IPS-NIHi11 (cell line): ENCODE measurements around the gene HK3.
"Not testable (repeated sequence)": the region's sequence is repeated elsewhere in the genome, so short reads cannot be mapped to it uniquely, and the experiment has no call there.

Experiments used
- DNase-seq: peaks from one replicate; pipeline ENCODE4 v3.0.0; 2012; ENCODE audit warnings: mixed read lengths, low spot score

HK3 gene

DNA sequence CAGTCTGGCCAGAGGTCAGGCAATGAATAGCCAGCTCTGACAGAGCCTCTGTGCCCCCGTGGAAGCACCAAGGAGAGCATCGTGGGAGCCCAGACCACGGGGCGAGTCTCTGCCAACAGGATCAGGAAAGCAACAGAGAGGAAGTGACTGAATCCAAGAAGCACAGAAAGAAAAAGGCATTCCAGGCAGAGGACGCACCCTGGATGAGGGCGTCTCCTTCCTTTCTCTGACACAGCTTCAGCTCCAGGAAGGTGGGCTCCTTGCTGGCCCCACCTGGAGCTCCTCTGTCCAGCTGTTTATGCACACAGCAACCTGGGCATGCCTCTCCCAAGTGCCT is 16.6 kb downstream of the HK3 start:
- DNase-seq, result no peak

DNA sequence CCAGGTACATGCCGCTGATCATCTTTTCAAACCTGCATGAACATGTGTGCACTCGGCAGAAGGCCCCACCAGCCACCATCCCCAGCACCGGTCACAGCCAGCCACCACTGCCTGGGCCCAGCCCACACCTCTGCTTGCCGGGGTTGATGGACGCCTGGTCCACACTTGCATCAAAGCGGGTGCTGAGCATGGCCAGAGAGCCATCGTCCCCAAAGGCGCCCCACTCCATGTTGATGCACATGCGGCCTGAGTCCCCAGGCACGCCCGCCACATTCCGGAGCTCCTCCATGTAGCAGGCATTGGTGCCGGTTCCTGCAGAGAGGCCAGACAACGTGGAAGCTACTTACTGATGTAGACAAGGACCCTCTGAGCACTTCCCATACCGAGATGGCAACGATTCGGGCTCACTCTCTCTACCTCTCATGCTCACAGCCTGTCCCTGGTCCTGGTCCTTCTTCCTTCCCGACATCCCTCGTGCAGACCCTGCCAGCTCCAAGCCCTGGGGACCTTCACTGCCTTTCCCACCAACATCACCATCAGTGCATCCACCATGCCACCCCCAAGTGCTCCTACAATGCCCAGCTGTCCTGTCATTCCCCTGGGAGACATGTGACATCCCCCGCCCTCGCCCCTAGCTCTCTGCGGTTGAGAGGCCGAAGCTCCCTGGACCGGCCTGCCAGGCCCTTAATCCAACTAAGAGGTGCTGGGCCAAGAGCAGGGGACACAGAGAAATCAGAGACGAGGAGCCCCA is 17.2 kb downstream of the HK3 start:
- no peak for DNase-seq

DNA sequence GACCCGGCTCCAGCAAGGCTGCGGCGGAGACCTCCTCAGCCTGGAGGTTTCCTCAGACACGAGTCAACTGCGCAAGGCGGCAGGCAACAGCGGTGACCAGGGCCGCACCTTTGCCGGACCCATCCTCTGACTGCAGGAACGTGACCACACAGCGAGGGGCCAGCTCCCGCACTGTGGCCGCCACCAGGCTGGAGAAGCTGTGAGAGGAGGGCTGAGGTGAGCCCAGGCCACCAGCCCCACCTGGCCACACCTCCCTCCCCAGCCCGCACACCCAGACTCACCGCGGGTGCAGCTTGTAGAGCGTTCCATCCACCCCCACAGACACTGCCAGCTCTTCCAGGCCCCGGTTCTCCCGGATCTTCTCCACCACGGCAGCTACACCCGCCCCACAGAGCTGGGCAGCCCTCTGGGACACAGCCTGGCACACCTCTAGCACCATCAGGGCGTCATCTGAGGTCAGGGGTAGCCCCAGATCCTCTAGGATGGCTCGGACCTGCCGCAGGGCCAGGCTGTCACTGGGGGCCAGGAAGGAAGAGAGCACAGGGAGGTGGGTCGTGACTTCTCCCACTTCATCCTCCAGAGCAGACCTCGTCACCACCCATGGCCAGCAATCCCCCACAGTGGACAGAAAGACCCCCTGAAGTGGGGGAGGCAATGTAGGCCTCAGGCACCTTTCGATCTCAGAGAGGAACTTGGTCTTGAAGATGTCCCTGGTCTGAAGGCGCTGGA is 18.0 kb downstream of the HK3 start:
- DNase-seq, result no peak

DNA sequence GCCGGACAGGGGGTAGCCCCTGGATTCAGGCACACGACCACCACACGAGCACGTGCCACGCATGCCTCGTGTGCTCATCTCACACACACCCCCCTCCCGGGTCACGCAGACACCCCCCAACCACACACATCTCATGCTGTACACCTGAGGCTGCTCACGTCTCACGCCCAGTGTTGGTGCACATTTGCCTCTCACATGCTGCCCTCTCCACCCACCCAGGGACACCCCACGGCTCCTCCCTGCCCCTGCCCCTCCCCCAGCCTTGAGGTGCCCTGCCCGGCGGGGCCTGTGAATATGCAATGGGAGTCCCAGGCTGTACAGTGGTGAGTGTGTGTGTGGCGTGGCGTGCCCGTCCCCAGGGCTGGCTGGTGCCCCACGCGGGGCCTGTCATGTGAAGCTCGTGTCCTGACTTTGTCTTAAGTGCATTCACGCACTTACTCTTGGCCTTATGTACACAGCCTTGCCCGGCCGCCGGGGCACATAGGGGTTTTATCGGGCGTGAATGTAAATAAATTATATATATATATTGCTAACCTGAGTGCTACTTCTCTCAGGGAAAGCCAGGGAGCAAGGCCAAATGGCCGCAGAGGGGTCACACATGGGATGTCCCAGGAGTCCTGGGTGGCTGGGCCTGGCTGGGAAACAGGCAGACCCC is 18.7 kb downstream of the HK3 start:
- no peak for DNase-seq

DNA sequence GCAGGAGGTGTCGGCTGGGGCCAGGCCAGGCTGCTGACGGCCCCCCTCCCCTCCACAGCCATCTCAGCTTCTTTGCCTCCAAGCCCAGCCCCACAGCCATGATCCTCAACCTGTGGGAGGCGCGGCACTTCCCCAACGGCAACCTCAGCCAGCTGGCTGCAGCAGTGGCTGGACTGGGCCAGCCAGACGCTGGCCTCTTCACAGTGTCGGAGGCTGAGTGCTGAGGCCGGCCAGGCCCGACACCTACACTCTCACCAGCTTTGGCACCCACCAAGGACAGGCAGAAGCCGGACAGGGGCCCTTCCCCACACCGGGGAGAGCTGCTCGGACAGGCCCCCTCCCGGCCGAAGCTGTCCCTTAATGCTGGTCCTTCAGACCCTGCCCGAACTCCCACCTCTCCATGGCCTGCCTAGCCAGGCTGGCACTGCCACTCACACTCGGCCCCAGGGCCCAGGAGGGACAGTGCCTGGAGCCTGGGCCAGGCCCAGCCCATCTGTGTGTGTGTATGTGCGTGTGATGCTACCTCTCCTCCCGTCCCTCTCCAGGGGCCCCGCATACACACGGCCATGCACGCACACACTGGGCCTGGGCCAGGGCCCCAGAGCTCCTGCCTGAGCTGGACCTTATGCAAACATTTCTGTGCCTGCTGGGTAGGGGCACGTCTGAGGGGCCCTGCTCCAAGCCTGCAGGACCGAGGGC is 19.3 kb downstream of the HK3 start:
- DNase-seq, result no peak

DNA sequence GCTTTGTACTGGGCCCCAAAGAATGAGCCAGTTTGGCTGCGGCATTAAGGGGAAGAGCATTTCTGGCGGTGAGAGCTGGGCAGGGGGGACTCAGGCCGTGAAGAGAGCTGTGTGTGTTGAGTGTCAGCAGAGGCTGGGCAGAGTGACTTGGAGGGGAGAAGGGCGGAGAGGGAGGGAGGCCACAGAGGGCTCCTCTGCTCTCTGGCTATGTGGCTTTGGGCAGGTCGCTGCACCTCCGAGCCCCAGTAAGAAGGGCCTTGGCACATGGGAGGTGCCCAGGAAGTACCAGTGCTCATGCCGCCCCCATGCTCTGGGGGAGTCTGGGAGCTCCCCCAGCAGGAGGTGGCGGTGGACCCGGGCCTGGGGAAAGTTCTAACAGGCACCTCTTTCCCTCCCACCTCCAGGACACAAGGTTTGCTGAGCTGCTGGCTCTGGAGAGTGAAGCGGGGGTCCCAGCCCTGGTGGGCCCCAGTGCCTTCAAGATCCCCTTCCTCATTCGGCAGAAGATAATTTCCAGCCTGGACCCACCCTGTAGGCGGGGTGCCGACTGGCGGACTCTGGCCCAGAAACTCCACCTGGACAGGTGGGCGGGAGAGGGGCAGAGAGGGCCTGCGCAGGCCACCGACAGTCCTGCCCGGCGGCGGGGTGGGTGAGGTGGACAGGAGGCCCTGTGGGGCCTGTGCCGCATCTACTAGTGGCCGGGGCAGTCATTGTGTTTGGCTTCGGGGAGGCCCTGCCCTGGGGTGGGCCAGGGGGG is 20.1 kb downstream of the HK3 start:
- DNase-seq, result no peak

DNA sequence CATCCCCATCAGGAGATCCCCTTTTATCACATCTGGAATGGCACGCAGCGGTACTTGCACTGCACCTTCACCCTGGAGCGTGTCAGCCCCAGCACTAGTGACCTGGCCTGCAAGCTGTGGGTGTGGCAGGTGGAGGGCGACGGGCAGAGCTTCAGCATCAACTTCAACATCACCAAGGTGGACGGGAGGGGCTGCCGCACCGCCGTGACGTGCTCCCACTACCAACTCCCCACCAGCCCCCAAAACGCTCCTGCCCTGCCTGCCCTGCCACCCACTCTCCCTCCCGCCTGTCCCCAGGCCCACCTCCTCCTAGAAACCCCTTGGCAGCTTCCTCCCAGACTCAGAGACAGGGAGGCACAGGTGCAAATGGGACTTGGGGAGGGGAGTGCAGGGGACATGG is 20.7 kb downstream of the HK3 start:
- DNase-seq, result no peak

DNA sequence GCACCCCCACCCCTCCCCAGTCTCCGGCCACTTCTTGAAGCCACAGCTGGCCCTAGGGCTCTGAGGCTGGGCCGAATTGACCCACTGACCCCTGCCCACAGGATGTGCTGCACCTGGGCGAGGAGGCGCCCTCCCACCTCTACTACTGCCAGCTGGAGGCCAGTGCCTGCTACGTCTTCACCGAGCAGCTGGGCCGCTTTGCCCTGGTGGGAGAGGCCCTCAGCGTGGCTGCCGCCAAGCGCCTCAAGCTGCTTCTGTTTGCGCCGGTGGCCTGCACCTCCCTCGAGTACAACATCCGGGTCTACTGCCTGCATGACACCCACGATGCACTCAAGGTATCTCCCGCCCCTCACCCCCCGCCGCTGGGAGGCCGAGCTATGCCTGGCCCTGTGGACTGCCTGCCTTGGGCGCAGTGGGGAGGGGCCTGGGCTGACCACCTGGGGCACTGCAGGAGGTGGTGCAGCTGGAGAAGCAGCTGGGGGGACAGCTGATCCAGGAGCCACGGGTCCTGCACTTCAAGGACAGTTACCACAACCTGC is 21.3 kb downstream of the HK3 start:
- no peak for DNase-seq

DNA sequence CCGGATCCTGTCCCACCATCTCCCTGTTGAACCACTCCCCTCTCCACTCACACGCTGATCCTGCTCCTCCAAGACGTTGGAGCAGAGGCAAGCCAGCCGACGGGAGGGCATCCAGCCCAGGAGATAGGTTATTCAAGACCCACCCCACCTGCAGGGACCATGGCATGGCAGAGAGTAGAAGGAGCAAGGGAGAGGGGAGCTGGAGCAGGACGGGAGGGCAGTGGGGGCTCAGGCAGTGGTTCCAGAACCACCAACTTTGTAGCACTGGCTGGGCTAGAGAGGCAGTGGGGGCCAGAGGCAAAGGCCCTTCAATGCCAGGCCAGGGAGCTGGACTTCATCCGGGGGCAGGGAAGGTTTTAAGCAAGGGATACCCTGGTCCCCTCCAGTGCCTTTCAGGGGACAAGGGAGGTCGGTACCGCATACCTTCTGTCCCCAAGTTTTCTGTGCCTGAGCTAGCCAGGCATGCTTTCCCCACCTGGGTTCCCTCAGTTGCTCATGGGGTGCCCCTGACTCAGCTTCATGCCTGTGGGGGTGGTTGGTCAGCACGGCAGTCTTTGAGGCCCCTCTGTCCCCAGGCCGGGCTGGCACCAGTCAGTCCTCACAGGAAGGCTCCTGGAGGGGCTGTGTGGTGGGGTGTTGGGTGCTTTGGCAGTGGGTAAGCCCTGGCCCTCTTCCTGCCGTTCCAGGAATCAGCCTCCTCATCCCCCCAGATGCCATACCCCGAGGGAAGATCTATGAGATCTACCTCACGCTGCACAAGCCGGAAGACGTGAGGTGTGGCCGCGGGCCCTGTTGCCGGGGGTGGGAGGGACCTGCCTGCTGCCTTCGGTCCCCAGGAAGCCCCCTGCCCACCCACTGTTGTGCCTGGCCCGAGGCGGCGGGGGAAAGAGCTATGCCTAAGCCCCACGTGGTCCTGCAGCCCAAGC is 22.4 kb downstream of the HK3 start:
- DNase-seq, result no peak

DNA sequence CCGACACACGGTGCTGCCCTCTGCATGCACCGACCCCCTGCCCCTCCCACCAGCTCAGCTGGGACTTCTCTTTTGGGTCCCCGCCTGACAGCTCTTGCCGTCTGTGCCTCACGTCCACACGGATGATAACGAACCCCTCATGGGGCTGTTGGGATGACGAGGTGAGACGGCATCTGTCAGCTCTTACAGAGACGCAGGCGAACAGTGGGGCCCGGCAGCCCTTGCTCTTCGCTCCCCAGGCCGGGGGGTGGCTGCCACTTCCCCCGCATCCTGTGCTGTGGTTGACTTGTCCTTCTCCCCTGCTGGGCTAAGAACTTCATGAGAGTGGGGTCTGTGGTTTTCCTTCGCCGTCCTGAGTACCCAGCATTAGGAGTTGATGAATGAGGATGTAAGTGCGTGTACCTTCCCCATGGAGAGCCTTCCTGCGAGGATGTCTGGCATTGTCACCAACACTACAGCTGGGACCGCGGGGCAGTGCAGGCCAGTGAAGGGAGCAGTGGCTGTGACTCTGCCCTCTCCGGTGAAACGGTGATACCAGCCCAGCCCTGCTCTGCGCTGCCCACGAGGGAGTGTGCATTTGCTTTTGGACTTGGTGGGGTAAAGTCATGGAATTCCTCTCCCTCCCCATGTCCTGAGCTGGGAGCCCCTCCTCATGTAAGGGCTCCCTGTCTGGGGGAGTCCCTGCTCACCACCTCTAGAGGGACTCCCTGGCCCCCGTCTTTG is 23.2 kb downstream of the HK3 start:
- no peak for DNase-seq

DNA sequence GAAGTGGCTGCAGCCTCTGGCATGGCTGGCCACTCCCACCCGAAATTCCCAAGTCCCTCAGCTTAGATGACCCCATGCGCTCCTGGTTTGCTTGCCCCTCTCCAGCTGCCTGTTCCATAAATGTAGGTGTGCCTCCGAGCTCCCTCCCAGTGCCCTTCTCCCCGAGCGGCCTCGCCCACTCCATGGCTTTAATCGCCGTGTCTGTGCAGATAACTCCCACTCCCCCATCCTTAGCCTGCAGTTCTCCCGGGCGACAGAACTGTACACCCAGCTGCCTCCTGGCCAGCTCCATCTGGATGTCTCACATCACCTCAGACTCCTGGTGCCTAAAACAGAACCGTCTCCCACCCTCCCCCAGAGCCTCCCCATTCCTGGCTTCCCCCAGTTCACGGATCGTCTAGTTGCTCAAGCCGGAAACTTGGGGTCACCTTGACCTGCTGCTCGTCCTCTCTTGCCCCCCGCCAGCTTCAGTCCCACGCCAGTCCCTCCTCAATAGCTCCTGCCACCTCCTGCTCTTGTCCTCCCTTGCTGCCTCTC is 24.1 kb downstream of the HK3 start:
- DNase-seq, result no peak

DNA sequence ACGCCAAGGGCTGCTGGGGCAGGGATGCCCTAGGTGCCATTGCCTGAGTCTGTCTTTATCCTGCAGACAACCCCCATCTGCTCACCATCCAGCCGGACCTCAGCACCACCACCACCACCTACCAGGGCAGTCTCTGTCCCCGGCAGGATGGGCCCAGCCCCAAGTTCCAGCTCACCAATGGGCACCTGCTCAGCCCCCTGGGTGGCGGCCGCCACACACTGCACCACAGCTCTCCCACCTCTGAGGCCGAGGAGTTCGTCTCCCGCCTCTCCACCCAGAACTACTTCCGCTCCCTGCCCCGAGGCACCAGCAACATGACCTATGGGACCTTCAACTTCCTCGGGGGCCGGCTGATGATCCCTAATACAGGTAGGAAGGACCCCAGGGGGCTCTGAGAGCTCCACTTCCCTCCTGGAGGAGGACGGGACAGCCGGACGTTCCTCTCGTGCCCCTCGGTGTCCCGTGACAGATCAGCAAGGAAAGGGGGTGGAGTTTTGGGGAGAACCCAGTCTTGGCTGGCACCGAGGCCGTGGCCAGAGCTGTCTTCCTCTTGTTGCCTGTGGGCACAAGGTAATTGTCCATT is 24.9 kb downstream of the HK3 start:
- DNase-seq, result no peak

DNA sequence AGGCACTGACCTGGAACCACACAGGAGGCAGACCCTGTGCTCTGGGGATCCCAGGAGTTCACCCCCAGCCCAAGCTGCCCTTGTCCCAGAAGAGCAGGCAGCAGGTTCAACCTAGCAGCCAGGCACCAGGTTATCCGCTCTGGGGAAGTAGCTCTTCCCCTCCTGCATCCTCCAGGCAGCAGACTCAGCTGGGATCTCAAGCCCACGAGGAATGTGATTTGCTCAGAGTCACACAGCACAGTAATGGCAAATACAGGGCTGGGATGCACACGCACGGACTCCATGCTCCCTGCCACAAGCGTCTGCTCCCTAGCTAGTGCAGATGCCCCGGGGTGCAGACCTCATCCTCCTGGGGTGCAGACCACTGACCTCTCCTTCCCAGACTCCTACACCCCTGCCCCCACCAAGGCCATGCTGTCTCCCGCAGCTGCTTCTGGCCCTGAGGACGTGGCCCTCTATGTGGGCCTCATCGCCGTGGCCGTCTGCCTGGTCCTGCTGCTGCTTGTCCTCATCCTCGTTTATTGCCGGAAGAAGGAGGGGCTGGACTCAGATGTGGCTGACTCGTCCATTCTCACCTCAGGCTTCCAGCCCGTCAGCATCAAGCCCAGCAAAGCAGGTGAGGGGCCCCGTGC is 25.5 kb downstream of the HK3 start:
- no peak for DNase-seq

DNA sequence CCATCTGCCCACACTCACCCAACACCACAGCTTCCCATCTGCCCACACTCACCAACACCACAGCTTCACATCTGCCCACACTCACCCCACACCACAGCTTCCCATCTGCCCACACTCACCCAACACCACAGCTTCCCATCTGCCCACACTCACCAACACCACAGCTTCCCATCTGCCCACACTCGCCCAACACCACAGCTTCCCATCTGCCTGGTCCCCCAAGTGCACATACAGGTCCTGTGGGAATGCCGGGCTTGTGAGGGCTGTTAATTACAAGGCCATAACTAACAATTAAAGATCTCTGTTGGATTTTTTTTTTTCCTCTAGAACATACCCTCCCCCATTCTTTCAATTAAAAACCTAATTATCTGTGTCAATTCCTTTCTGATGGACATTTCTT is 26.1 kb downstream of the HK3 start:
- not testable (repeated sequence) for DNase-seq

DNA sequence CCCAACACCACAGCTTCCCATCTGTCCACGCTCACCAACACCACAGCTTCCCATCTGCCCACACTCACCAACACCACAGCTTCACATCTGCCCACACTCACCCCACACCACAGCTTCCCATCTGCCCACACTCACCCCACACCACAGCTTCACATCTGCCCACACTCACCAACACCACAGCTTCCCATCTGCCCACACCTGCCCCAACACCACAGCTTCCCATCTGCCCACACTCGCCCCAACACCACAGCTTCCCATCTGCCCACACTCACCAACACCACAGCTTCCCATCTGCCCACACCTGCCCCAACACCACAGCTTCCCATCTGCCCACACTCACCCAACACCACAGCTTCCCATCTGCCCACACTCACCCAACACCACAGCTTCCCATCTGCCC is 26.6 kb downstream of the HK3 start:
- not testable (repeated sequence) for DNase-seq

DNA sequence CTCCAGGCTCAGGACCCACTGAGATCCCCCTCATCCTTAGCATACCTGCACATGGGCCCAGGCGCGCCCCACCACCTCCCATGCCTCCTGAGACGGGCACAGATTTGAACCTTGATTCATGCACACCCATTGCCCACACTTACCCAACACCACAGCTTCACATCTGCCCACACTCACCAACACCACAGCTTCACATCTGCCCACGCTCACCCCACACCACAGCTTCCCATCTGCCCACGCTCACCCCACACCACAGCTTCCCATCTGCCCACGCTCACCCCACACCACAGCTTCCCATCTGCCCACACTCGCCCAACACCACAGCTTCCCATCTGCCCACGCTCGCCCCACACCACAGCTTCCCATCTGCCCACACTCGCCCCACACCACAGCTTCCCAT is 28.5 kb downstream of the HK3 start:
- not testable (repeated sequence) for DNase-seq

DNA sequence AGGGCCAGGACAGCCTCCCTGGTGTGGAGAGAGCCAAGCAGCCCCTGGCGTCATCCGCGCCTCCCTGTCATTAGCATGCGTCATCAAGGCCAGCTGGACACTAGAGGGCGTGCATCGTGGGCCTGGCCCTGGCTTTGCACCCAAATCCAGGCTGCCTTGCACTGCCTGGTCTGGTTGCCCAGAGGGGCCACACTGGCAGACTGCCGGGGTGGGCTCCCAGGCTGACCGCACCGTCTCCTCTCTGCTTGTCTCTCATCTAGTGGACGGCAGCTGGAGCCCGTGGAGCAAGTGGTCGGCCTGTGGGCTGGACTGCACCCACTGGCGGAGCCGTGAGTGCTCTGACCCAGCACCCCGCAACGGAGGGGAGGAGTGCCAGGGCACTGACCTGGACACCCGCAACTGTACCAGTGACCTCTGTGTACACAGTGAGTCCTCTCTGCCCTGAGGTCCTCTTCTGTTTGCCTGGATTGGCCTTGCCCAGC is 29.0 kb downstream of the HK3 start:
- peak; percentile 91 for DNase-seq

DNA sequence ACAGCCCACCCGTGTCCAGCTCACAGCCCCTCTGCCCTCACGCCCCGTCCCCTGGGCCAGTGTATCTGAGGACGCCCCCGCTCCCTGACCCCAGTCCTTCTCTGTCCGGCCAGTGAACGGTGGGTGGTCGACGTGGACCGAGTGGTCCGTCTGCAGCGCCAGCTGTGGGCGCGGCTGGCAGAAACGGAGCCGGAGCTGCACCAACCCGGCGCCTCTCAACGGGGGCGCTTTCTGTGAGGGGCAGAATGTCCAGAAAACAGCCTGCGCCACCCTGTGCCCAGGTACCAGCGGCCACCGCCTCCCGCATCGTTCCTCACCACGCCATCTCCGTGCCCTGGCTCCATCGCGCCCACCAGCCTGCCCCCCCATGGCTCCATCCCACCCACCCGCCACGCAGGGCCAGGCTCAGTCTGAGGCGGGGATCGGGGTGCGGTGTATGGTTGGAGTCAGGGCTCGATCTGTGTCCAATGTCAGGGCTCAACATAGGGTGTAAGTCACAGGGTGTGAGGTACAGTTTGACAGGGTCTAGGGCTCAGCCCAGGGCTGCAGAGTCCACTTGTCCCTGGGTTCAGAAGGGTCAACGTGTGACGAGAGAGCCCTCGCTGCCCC is 29.5 kb downstream of the HK3 start:
- no peak for DNase-seq
